Thyroid gland (tissue), 4 donors: ENCODE data around the gene POLL. TPM values are rescaled to one million over a fixed set of nuclear protein-coding genes. Genes with fewer than 3 reads are reported as not detected.

Experiments used
- DNase-seq, 2 donors: peaks; one replicate each; pipeline ENCODE4 v3.0.0-alpha.2; 2019
- H3K27ac ChIP-seq, 3 donors: fragments of 200-600 bp; sonication (generic); 1 replicate in 2 of 3; 2 replicates in 1 of 3; pipeline ENCODE4 v1.5.1; 2016 to 2019; ENCODE audit warnings: mild to moderate bottlenecking in 1 of 3, moderate library complexity in 1 of 3
- H3K27me3 ChIP-seq: fragments of 200-600 bp; sonication (generic); one replicate; pipeline ENCODE4 v1.5.1; 2019
- H3K36me3 ChIP-seq, 2 donors: fragments of 200-600 bp; sonication (generic); one replicate each; pipeline ENCODE4 v1.5.1; 2016 to 2019
- H3K4me1 ChIP-seq, 2 donors: fragments of 200-600 bp; sonication (generic); one replicate each; pipeline ENCODE4 v1.5.1; 2017 to 2019
- H3K4me3 ChIP-seq, 3 donors: fragments of 200-600 bp; sonication (generic); replicated peaks in 1 of 3; 1 replicate in 2 of 3; 2 replicates in 1 of 3; pipeline ENCODE4 v1.5.1; 2016; ENCODE audit warnings: mild to moderate bottlenecking in 1 of 3
- H3K9me3 ChIP-seq: fragments of 200-600 bp; sonication (generic); one replicate; pipeline ENCODE4 v1.5.1; 2017
- CTCF ChIP-seq, 6 experiments: fragments of 200-600 bp in 3 of 6; fragments of 450-650 bp in 3 of 6; sonication (generic) in 3 of 6; IDR thresholded peaks; one replicate each; pipeline ENCODE4 v1.5.1; 2016 to 2019; ENCODE audit warnings: antibody characterized with exemption in 6 of 6, mild to moderate bottlenecking in 2 of 6, inconsistent platforms in 1 of 6, moderate library complexity in 1 of 6
- POLR2A ChIP-seq, 2 donors: fragments of 450-650 bp; IDR thresholded peaks; one replicate each; pipeline ENCODE4 v1.6.1; 2017; ENCODE audit warnings: antibody characterized with exemption in 2 of 2, mild to moderate bottlenecking in 2 of 2, moderate library complexity in 1 of 2
- WGBS, 2 donors: methylation state at CpG; one replicate each; pipeline ENCODE4 v1.1.5; 2017; 5-methylcytosine and 5-hydroxymethylcytosine counted together
- intact Hi-C: fragments of 100-400 bp; cut with DNase I; formaldehyde crosslinking; loops from one replicate; pipeline ENCODE4 v1.15.1; 2023
- microRNA-seq: library from miRNA; unstranded; fragments of <30 nt; microRNA quantifications from one replicate; pipeline ENCODE4, GENCODE V29; 2016
- small RNA-seq: library from RNA; depleted of rRNA; stranded (forward); fragments of <200 nt; gene quantifications from one replicate; pipeline ENCODE3, GENCODE V24; 2016
- total RNA-seq, 4 donors: library from RNA; depleted of rRNA; stranded (reverse); fragments of >200 nt; gene quantifications; one replicate each; pipeline ENCODE4 v1.2.3, GENCODE V29; 2016

The POLL gene
- total RNA-seq, 4 donors from 2014 or later = 26.2 to 34.9 (median 33.1) TPM

GRCh38 chr10:101536800-101537199, 51.3 kb downstream of the POLL start:
- no peak overlapping the region for H3K27ac ChIP-seq
- no peaks in the 10 kb centered on the region for H3K27me3 ChIP-seq
- peaks cover 11 to 14% of the 10 kb centered on the region in 2 donors for H3K36me3 ChIP-seq
- H3K9me3 ChIP-seq = no peaks in the 10 kb centered on the region
- no peak overlapping the region for H3K4me3 ChIP-seq
- DNase-seq = no peak
- intact Hi-C loops = no loop called here
- no peaks in the 10 kb centered on the region for H3K4me1 ChIP-seq
- TF ChIP-seq CTCF (IDR thresholded peaks at IDR 0.05) = peak in 2 of 6 experiments; percentile 10 to 41
- no peak for TF ChIP-seq POLR2A (IDR thresholded peaks at IDR 0.05)

- no peaks in the 10 kb centered on the region for H3K27me3 ChIP-seq
- H3K27ac ChIP-seq = no peak overlapping the region
- no peaks in the 10 kb centered on the region for H3K9me3 ChIP-seq
- intact Hi-C loops = no loop called here
- H3K4me3 ChIP-seq = no peak overlapping the region
- 77 to 82% methylated on average over 4 of the region's 4 CpGs for WGBS, 2 donors
- H3K36me3 ChIP-seq = peaks cover 11 to 14% of the 10 kb centered on the region in 2 donors
- no peaks in the 10 kb centered on the region for H3K4me1 ChIP-seq
- TF ChIP-seq CTCF (IDR thresholded peaks at IDR 0.05) (no peak), POLR2A (IDR thresholded peaks at IDR 0.05) (no peak)
- DNase-seq = no peak
Measured at GRCh38 chr10:101535949-101536348, 52.1 kb downstream of the POLL start.

GRCh38 chr10:101529725-101530553, 58.1 kb downstream of the POLL start:
- 73 to 82% methylated on average over 4 of the region's 4 CpGs for WGBS, 2 donors
- Histone ChIP-seq H3K36me3 (peaks cover 9 to 11% of the 10 kb centered on the region in 2 donors), H3K27me3 (no peaks in the 10 kb centered on the region), H3K4me3 (no peak overlapping the region), H3K9me3 (no peaks in the 10 kb centered on the region), H3K4me1 (no peaks in the 10 kb centered on the region), H3K27ac (no peak overlapping the region)
- intact Hi-C loops = no loop called here
- TF ChIP-seq CTCF (IDR thresholded peaks at IDR 0.05) = no peak
- TF ChIP-seq POLR2A (IDR thresholded peaks at IDR 0.05) = no peak
- no peak for DNase-seq

- TF ChIP-seq CTCF (IDR thresholded peaks at IDR 0.05) (no peak), POLR2A (IDR thresholded peaks at IDR 0.05) (no peak)
- 91 to 94% methylated on average over 1 of the region's 1 CpG for WGBS, 2 donors
- no peak for DNase-seq
- no peak overlapping the region for H3K4me3 ChIP-seq
- no peaks in the 10 kb centered on the region for H3K27me3 ChIP-seq
- no peaks in the 10 kb centered on the region for H3K9me3 ChIP-seq
- H3K4me1 ChIP-seq = no peaks in the 10 kb centered on the region
- H3K27ac ChIP-seq = no peak overlapping the region
- intact Hi-C loops = no loop called here
- H3K36me3 ChIP-seq = peaks cover 5 to 11% of the 10 kb centered on the region in 2 donors
Measured at GRCh38 chr10:101529207-101529606, 58.9 kb downstream of the POLL start.

Small RNAs within 50 kb of the gene (microRNA-seq; reads per million reads assigned to microRNA genes)
- gene MIR3158-1 (not detected), gene MIR3158-2 (not detected)

Small RNAs within 50 kb of the gene (small RNA-seq; reads per million reads assigned to genes)
- gene MIR3158-1 = not detected
- gene RNU6-1165P = not detected

Other genes starting within 250 kb of the POLL start
- gene BTRC, start 234.1 kb downstream of the POLL start, total RNA-seq = 10 to 100 TPM; 14.5 to 70.4 (median 22.7) TPM
- 10 to 100 TPM; 18.1 to 73.0 (median 37.3) TPM for gene DPCD, start 64 bp upstream of the POLL start, total RNA-seq
- 10 to 100 TPM; 59.5 to 94.2 (median 72.2) TPM for gene FBXW4, start 106.9 kb upstream of the POLL start, total RNA-seq
- not detected for gene FGF8, start 187.9 kb upstream of the POLL start, total RNA-seq
- gene NPM3, start 195.2 kb upstream of the POLL start, total RNA-seq = 10 to 100 TPM in 3 of 4 donors, 1 to 10 TPM in 1; 9.0 to 27.3 (median 20.7) TPM
- gene OGA, start 230.2 kb upstream of the POLL start, total RNA-seq = 100 to 1,000 TPM; 114 to 205 (median 157) TPM